SIG-M5 treated with dmso at 0.1 percent for 504 hours (cell line): ENCODE results near the gene SNAP23.

ENCODE experiments used
- DNase-seq: peaks from one replicate; lab custom pipeline; 2025; ENCODE audit not compliant: unreplicated experiment; lab: John Stamatoyannopoulos, UW

The SNAP23 gene

GRCh38 chr15:42494998-42495360 lies 455 bp upstream of the SNAP23 start:
- DNase-seq = no peak

GRCh38 chr15:42498212-42499068 lies 3.0 kb downstream of the SNAP23 start:
- DNase-seq = no peak

GRCh38 chr15:42499858-42500609 lies 4.6 kb downstream of the SNAP23 start:
- DNase-seq = no peak

- DNase-seq = no peak
These were observed 7.0 kb downstream of the SNAP23 start for GRCh38 chr15:42502477-42502876.

GRCh38 chr15:42503825-42504224 lies 8.4 kb downstream of the SNAP23 start:
- peak; percentile 12 for DNase-seq

GRCh38 chr15:42504631-42505030 lies 9.2 kb downstream of the SNAP23 start:
- no peak for DNase-seq

GRCh38 chr15:42507514-42507913 lies 12.1 kb downstream of the SNAP23 start:
- no peak for DNase-seq

- DNase-seq = no peak
These were observed 12.8 kb downstream of the SNAP23 start for GRCh38 chr15:42508263-42508690.

- no peak for DNase-seq
These were observed 15.0 kb downstream of the SNAP23 start for GRCh38 chr15:42510258-42511006.

- peak; percentile 58 for DNase-seq
These were observed 15.6 kb downstream of the SNAP23 start for GRCh38 chr15:42511007-42511391.

- DNase-seq = no peak
These were observed 27.9 kb downstream of the SNAP23 start for GRCh38 chr15:42523331-42523730.

GRCh38 chr15:42528970-42529369 lies 33.5 kb downstream of the SNAP23 start:
- no peak for DNase-seq

GRCh38 chr15:42533246-42533645 lies 37.8 kb downstream of the SNAP23 start:
- no peak for DNase-seq

GRCh38 chr15:42544853-42545629 lies 49.6 kb downstream of the SNAP23 start:
- DNase-seq = peak; percentile 63

GRCh38 chr15:42547918-42548248 lies 52.4 kb downstream of the SNAP23 start:
- peak; percentile 19 for DNase-seq

GRCh38 chr15:42548249-42549031 lies 53.0 kb downstream of the SNAP23 start, which contains the start of the genes HAUS2 and LRRC57:
TSS of gene HAUS2 (plus strand) at chr15:42548838. CDS start at chr15:42548873, 35 bp downstream.
TSS of gene LRRC57 (minus strand) at chr15:42548793. CDS start at chr15:42548434, 359 bp downstream.
- DNase-seq = peak; percentile 64

- DNase-seq = peak; percentile 51
These were observed 53.6 kb downstream of the SNAP23 start for GRCh38 chr15:42549032-42549491.

- peak; percentile 42 for DNase-seq
These were observed 54.4 kb downstream of the SNAP23 start for GRCh38 chr15:42549741-42550392.

GRCh38 chr15:42553554-42553953 lies 58.1 kb downstream of the SNAP23 start:
- DNase-seq = no peak
